Neural progenitor cell (in vitro differentiated cells): Measurements from ENCODE around the gene TM4SF5. TPM values are rescaled to one million over a fixed set of nuclear protein-coding genes. Genes with fewer than 3 reads are reported as not detected.

Experiments
- DNase-seq: peaks from one replicate; pipeline ENCODE4 v3.0.0-alpha.2; 2016; ENCODE audit warnings: low spot score
- H2AFZ ChIP-seq: fragments of 200-600 bp; sonication (generic); replicated peaks from 2 replicates; pipeline ENCODE4 v1.6.1; 2016; ENCODE audit warnings: antibody characterized with exemption
- H3F3A ChIP-seq: fragments of 200-600 bp; sonication (generic); 2 replicates; pipeline ENCODE4 v1.6.1; 2016; ENCODE audit warnings: antibody characterized with exemption, low read depth
- H3K27ac ChIP-seq: fragments of 200-600 bp; sonication (generic); 2 replicates; pipeline ENCODE4 v1.5.1; 2016; ENCODE audit warnings: mild to moderate bottlenecking
- H3K27me3 ChIP-seq: fragments of 200-600 bp; sonication (generic); 2 replicates; pipeline ENCODE4 v1.6.1; 2016; ENCODE audit warnings: mild to moderate bottlenecking, moderate library complexity
- H3K36me3 ChIP-seq: fragments of 200-600 bp; sonication (generic); 2 replicates; pipeline ENCODE4 v1.5.1; 2016
- H3K4me1 ChIP-seq: fragments of 200-600 bp; sonication (generic); 2 replicates; pipeline ENCODE4 v1.6.1; 2016; ENCODE audit warnings: mixed run types
- H3K4me2 ChIP-seq: fragments of 200-600 bp; sonication (generic); 2 replicates; pipeline ENCODE4 v1.6.1; 2016
- H3K4me3 ChIP-seq: fragments of 200-600 bp; sonication (generic); 2 replicates; pipeline ENCODE4 v1.5.1; 2016
- H3K79me2 ChIP-seq: fragments of 200-600 bp; sonication (generic); 2 replicates; pipeline ENCODE4 v1.6.1; 2016; ENCODE audit warnings: low read depth
- H3K9ac ChIP-seq: fragments of 200-600 bp; sonication (generic); 2 replicates; pipeline ENCODE4 v1.6.1; 2016
- H3K9me3 ChIP-seq: fragments of 200-600 bp; sonication (generic); 2 replicates; pipeline ENCODE4 v1.5.1; 2016; ENCODE audit warnings: low read depth
- H4K20me1 ChIP-seq: fragments of 200-600 bp; sonication (generic); 2 replicates; pipeline ENCODE4 v1.6.1; 2016; ENCODE audit warnings: low read depth
- H3K27ac Mint-ChIP-seq: 3 replicates; pipeline ENCODE4 v1.8.0; 2021; ENCODE audit warnings: mixed read lengths
- H3K27me3 Mint-ChIP-seq: 2 replicates; pipeline ENCODE4 v1.8.0; 2022; ENCODE audit warnings: low read depth, mild to moderate bottlenecking, inconsistent platforms, moderate library complexity, mixed read lengths; ENCODE audit not compliant: insufficient read depth
- H3K36me3 Mint-ChIP-seq: 3 replicates; pipeline ENCODE4 v1.8.0; 2021; ENCODE audit warnings: mixed read lengths
- H3K4me1 Mint-ChIP-seq: 3 replicates; pipeline ENCODE4 v1.8.0; 2021; ENCODE audit warnings: mixed read lengths
- H3K4me3 Mint-ChIP-seq: 3 replicates; pipeline ENCODE4 v1.8.0; 2021; ENCODE audit warnings: mild to moderate bottlenecking, moderate library complexity, mixed read lengths
- H3K9me3 Mint-ChIP-seq: 3 replicates; pipeline ENCODE4 v1.8.0; 2020; ENCODE audit warnings: mixed read lengths
- CTCF ChIP-seq: fragments of 200-600 bp; sonication (generic); IDR thresholded peaks from 2 replicates; pipeline ENCODE4 v1.5.1; 2017; ENCODE audit warnings: antibody characterized with exemption, mild to moderate bottlenecking
- EZH2 ChIP-seq: fragments of 200-600 bp; sonication (generic); IDR thresholded peaks from 2 replicates; pipeline ENCODE4 v1.6.1; 2017; ENCODE audit warnings: antibody characterized with exemption, mild to moderate bottlenecking, moderate library complexity
- EZH2phosphoT487 ChIP-seq: fragments of 200-600 bp; sonication (generic); IDR thresholded peaks from 2 replicates; pipeline ENCODE4 v1.6.1; 2017; ENCODE audit warnings: antibody characterized with exemption
- total RNA-seq: library from RNA; depleted of rRNA; stranded (reverse); fragments of >200 nt; gene quantifications from 2 replicates; pipeline ENCODE4 v1.2.3, GENCODE V29; 2015; ENCODE audit warnings: low replicate concordance

TM4SF5 gene
- total RNA-seq, 1 donor from 2014 or later = not detected

DNA sequence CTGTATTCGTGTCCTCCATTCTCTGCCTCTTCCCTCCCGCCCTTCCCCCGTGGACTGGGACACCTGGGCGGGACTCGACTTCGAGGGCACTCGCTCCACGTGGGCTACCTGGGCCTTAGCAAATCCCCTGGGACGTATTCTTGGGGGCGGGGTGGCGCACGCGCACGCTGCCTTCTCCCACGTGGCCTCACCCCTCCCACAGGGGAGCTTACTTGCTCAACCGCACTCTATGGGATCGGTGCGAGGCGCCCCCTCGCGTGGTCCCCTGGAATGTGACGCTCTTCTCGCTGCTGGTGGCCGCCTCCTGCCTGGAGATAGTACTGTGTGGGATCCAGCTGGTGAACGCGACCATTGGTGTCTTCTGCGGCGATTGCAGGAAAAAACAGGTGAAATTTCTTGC lies 11.0 kb downstream of the TM4SF5 start:
- peaks cover 3% of the 10 kb centered on the region for H3K4me1 Mint-ChIP-seq
- no peak for DNase-seq
- H2AFZ ChIP-seq = no peak overlapping the region

GRCh38 chr17:4785311-4786105 lies 13.8 kb downstream of the TM4SF5 start:
- H3K4me3 ChIP-seq = no peak overlapping the region
- no peak overlapping the region for H3K27ac ChIP-seq
- peak overlapping the region; percentile 53 for H3K4me2 ChIP-seq
- H3K9me3 ChIP-seq = no peaks in the 10 kb centered on the region
- TF ChIP-seq CTCF = no peak
- Mint-ChIP-seq H3K27ac (no peak overlapping the region), H3K4me3 (no peak overlapping the region), H3K4me1 (peaks cover 8% of the 10 kb centered on the region), H3K27me3 (peaks cover 15% of the 10 kb centered on the region), H3K36me3 (no peaks in the 10 kb centered on the region), H3K9me3 (no peaks in the 10 kb centered on the region)
- H3K36me3 ChIP-seq = no peaks in the 10 kb centered on the region
- peaks cover 9% of the 10 kb centered on the region for H4K20me1 ChIP-seq
- H3K27me3 ChIP-seq = peaks cover 82% of the 10 kb centered on the region
- H3K4me1 ChIP-seq = peaks cover 13% of the 10 kb centered on the region
- H2AFZ ChIP-seq = no peak overlapping the region
- H3F3A ChIP-seq = peaks cover 37% of the 10 kb centered on the region
- no peak for DNase-seq
- H3K9ac ChIP-seq = no peak overlapping the region
- H3K79me2 ChIP-seq = no peaks in the 10 kb centered on the region

More for the DNA sequence above, 11.0 kb downstream of the TM4SF5 start:
- Mint-ChIP-seq H3K27ac (no peak overlapping the region), H3K36me3 (no peaks in the 10 kb centered on the region), H3K9me3 (no peaks in the 10 kb centered on the region), H3K27me3 (peaks cover 10% of the 10 kb centered on the region), H3K4me3 (no peak overlapping the region)
- Histone ChIP-seq H3K4me1 (peaks cover 11% of the 10 kb centered on the region), H3K4me3 (no peak overlapping the region), H3K4me2 (no peak overlapping the region), H3K27me3 (peaks cover 61% of the 10 kb centered on the region), H3K27ac (no peak overlapping the region), H3K79me2 (no peaks in the 10 kb centered on the region), H3K9ac (no peak overlapping the region), H3F3A (peaks cover 10% of the 10 kb centered on the region), H4K20me1 (no peaks in the 10 kb centered on the region), H3K36me3 (no peaks in the 10 kb centered on the region), H3K9me3 (no peaks in the 10 kb centered on the region)
- no peak for TF ChIP-seq EZH2phosphoT487
- TF ChIP-seq CTCF = peak; percentile 11

- H3K9ac ChIP-seq = no peak within 1 kb of the TSS
- no peaks in the 10 kb centered on the region for H3K36me3 ChIP-seq
- H3K36me3 Mint-ChIP-seq = no peaks in the 10 kb centered on the region
- H3K27ac Mint-ChIP-seq = no peak within 1 kb of the TSS
- no peak within 1 kb of the TSS for H3K4me3 Mint-ChIP-seq
- peak; percentile 45 for DNase-seq
- peaks cover 38% of the 10 kb centered on the region for H3F3A ChIP-seq
- H3K27me3 Mint-ChIP-seq = peaks cover 19% of the 10 kb centered on the region
- TF ChIP-seq EZH2 = no peak
- no peak for TF ChIP-seq EZH2phosphoT487
- TF ChIP-seq CTCF = no peak
- peak within 1 kb of the TSS; percentile 53 for H3K4me2 ChIP-seq
- H3K9me3 ChIP-seq = no peaks in the 10 kb centered on the region
- peaks cover 88% of the 10 kb centered on the region for H3K27me3 ChIP-seq
- H3K4me1 Mint-ChIP-seq = peaks cover 11% of the 10 kb centered on the region
- H4K20me1 ChIP-seq = peaks cover 9% of the 10 kb centered on the region
- no peaks in the 10 kb centered on the region for H3K9me3 Mint-ChIP-seq
- H3K4me3 ChIP-seq = peak within 1 kb of the TSS; percentile 1
- peaks cover 13% of the 10 kb centered on the region for H3K4me1 ChIP-seq
- H3K27ac ChIP-seq = no peak within 1 kb of the TSS
- no peaks in the 10 kb centered on the region for H3K79me2 ChIP-seq
- no peak within 1 kb of the TSS for H2AFZ ChIP-seq
These were observed 14.4 kb downstream of the TM4SF5 start, which contains the start of gene VMO1 for GRCh38 chr17:4786106-4786511. TSS of gene VMO1 (minus strand) at chr17:4786364. CDS start at chr17:4786352, 12 bp downstream.
